Measurements from ENCODE around the gene GNG8. TPM values are rescaled to one million over a fixed set of nuclear protein-coding genes. Genes with fewer than 3 reads are reported as not detected.

GNG8 gene
- total and polyA plus RNA-seq, 8 donors: 5.8 to 16.0 (median 8.9) TPM; not detected in 2

- ATAC-seq (peak; percentile 95), DNase-seq (peak; percentile 99 to 100 (median 100))
- intact Hi-C loops (cut with DNase I): loop anchor here in 1 of 2 donors (10.0 kb wide), 1 partner anchor 126 kb away; no protein-coding TSS in a partner anchor
- Histone ChIP-seq H3K4me1 (peaks cover 0 to 31% of the 10 kb centered on the region in 2 donors), H3K27ac (peak within 1 kb of the TSS; percentile 72 to 77), H3K27me3 (peaks cover 14 to 47% of the 10 kb centered on the region in 2 donors), H3K36me3 (no peaks in the 10 kb centered on the region), H3K4me3 (peak within 1 kb of the TSS; percentile 40 to 54), H3K9me3 (no peaks in the 10 kb centered on the region)
- TF ChIP-seq CTCF (IDR thresholded peaks at IDR 0.05): peak in 1 of 2 donors; percentile 40
Measured at GRCh38 chr19:46661020-46661731, 25.2 kb upstream of the GNG8 start, which contains the start of gene DACT3. Gene DACT3, minus strand, starts transcription at chr19:46661182. Its CDS starts 118 bp downstream, at chr19:46661064.

GRCh38 chr19:46660551-46661019 is 24.6 kb upstream of the GNG8 start:
- no peak for TF ChIP-seq CTCF (IDR thresholded peaks at IDR 0.05)
- intact Hi-C loops (cut with DNase I): loop anchor here in 1 of 2 donors (10.0 kb wide), 1 partner anchor 126 kb away; no protein-coding TSS in a partner anchor
- DNase-seq (peak in 3 of 4 donors; percentile 34 to 52 (median 48)), ATAC-seq (no peak)
- H3K4me3 ChIP-seq: peak overlapping the region; percentile 40 to 54
- H3K27me3 ChIP-seq: peaks cover 14 to 53% of the 10 kb centered on the region in 2 donors
- peaks cover 0 to 31% of the 10 kb centered on the region in 2 donors for H3K4me1 ChIP-seq
- no peaks in the 10 kb centered on the region for H3K9me3 ChIP-seq
- no peaks in the 10 kb centered on the region for H3K36me3 ChIP-seq
- peak overlapping the region in 1 of 2 donors; percentile 77 for H3K27ac ChIP-seq

- H3K27me3 ChIP-seq: peaks cover 14 to 58% of the 10 kb centered on the region in 2 donors
- peak overlapping the region; percentile 40 to 54 for H3K4me3 ChIP-seq
- intact Hi-C loops (cut with DNase I): loop anchor here in 1 of 2 donors (10.0 kb wide), 1 partner anchor 125 kb away; no protein-coding TSS in a partner anchor
- no peak for TF ChIP-seq CTCF (IDR thresholded peaks at IDR 0.05)
- H3K9me3 ChIP-seq: no peaks in the 10 kb centered on the region
- peaks cover 0 to 31% of the 10 kb centered on the region in 2 donors for H3K4me1 ChIP-seq
- no peak for ATAC-seq
- H3K27ac ChIP-seq: peak overlapping the region in 1 of 2 donors; percentile 77
- DNase-seq: peak; percentile 40 to 88 (median 60)
- H3K36me3 ChIP-seq: no peaks in the 10 kb centered on the region
Measured at GRCh38 chr19:46660008-46660517, 24.1 kb upstream of the GNG8 start.

GRCh38 chr19:46659151-46660007 is 23.4 kb upstream of the GNG8 start:
- intact Hi-C loops (cut with DNase I): loop anchor here in 1 of 2 donors (5.0 to 10.0 kb wide), 2 partner anchors 37 to 125 kb away; no protein-coding TSS in a partner anchor
- no peaks in the 10 kb centered on the region for H3K36me3 ChIP-seq
- peaks cover 14 to 64% of the 10 kb centered on the region in 2 donors for H3K27me3 ChIP-seq
- peaks cover 0 to 31% of the 10 kb centered on the region in 2 donors for H3K4me1 ChIP-seq
- H3K4me3 ChIP-seq: peak overlapping the region; percentile 40 to 54
- DNase-seq (peak; percentile 44 to 82 (median 81)), ATAC-seq (no peak)
- H3K9me3 ChIP-seq: no peaks in the 10 kb centered on the region
- H3K27ac ChIP-seq: peak overlapping the region; percentile 28 to 77
- TF ChIP-seq CTCF (IDR thresholded peaks at IDR 0.05): no peak
